ENCODE measurements around the gene RNU7-1.

RNU7-1 gene

GRCh38 chr12:6958609-6959057 is 15.0 kb downstream of the RNU7-1 start:
- no peak for TF ChIP-seq CTCF (IDR thresholded peaks at IDR 0.05; ENCODE audit: control insufficient read depth, insufficient read depth, low read depth, low read length, missing control alignments)
- H3K4me3 ChIP-seq (ENCODE audit: control insufficient read depth, low read depth, low read length) = no peak overlapping the region
- DNase-seq (ENCODE audit: low read depth) = no peak

- no peak overlapping the region for H3K4me3 ChIP-seq (ENCODE audit: control insufficient read depth, low read depth, low read length)
- no peak for TF ChIP-seq CTCF (IDR thresholded peaks at IDR 0.05; ENCODE audit: control insufficient read depth, insufficient read depth, low read depth, low read length, missing control alignments)
- no peak for DNase-seq (ENCODE audit: low read depth)
Observed at GRCh38 chr12:6959058-6959804, 15.6 kb downstream of the RNU7-1 start.

- no peak overlapping the region for H3K4me3 ChIP-seq (ENCODE audit: control insufficient read depth, low read depth, low read length)
- no peak for DNase-seq (ENCODE audit: low read depth)
- TF ChIP-seq CTCF (IDR thresholded peaks at IDR 0.05; ENCODE audit: control insufficient read depth, insufficient read depth, low read depth, low read length, missing control alignments) = no peak
Observed at GRCh38 chr12:6959805-6960592, 16.4 kb downstream of the RNU7-1 start.

GRCh38 chr12:6960593-6961277 is 17.1 kb downstream of the RNU7-1 start:
- DNase-seq (ENCODE audit: low read depth) = no peak
- TF ChIP-seq CTCF (IDR thresholded peaks at IDR 0.05; ENCODE audit: control insufficient read depth, insufficient read depth, low read depth, low read length, missing control alignments) = peak; percentile 29
- no peak overlapping the region for H3K4me3 ChIP-seq (ENCODE audit: control insufficient read depth, low read depth, low read length)

GRCh38 chr12:6961278-6961694 is 17.7 kb downstream of the RNU7-1 start:
- no peak for DNase-seq (ENCODE audit: low read depth)
- H3K4me3 ChIP-seq (ENCODE audit: control insufficient read depth, low read depth, low read length) = no peak overlapping the region
- no peak for TF ChIP-seq CTCF (IDR thresholded peaks at IDR 0.05; ENCODE audit: control insufficient read depth, insufficient read depth, low read depth, low read length, missing control alignments)

GRCh38 chr12:6961695-6962284 is 18.2 kb downstream of the RNU7-1 start:
- DNase-seq (ENCODE audit: low read depth) = no peak
- no peak overlapping the region for H3K4me3 ChIP-seq (ENCODE audit: control insufficient read depth, low read depth, low read length)
- peak; percentile 55 for TF ChIP-seq CTCF (IDR thresholded peaks at IDR 0.05; ENCODE audit: control insufficient read depth, insufficient read depth, low read depth, low read length, missing control alignments)
